ENCODE measurements around the gene ELP1.
"Not testable (repeated sequence)": the region's sequence is repeated elsewhere in the genome, so short reads cannot be mapped to it uniquely, and the experiment has no call there.

ELP1 gene

DNA sequence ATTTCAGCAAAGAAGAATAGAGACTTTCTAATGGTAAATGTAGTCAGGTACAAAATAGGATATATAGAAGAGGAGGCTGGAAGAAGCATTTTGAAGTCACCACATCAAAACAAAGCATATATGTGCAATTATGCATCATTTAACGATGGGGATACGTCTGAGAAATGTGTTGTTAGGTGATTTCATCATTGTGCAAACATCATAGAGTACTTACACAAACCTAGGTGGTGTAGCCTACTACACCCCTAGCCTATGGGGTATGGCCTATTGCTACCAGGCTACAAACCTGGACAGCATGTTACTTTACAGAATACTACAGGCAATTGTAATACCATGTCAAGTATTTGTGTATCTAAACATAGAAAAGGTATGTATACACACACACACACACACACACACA lies 28.4 kb downstream of the ELP1 start:
- TF ChIP-seq POLR2A (IDR thresholded peaks at IDR 0.05; ENCODE audit: low read length) (no peak), GATA1 (IDR thresholded peaks at IDR 0.05; ENCODE audit: low read depth, low read length) (no peak)

DNA sequence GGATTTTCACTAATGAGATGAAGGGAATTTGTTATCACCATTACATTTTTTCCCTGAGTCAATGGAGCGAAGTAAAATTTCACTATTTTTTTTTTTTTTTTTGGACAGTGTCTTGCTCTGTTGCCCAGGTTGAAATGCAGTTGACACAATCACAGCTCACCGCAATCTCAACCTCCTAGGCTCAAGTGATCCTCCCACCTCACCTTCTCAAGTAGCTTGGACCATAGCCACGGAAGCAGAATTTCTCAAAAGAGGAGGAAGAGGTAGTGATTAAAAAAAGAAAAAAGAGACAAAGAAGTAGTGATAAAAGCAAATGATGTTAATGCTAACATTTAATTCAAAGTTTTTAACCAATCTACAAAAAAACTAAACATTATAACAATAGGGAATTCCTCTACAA lies 29.8 kb downstream of the ELP1 start:
- no peak for DNase-seq
- TF ChIP-seq GATA1 (IDR thresholded peaks at IDR 0.05; ENCODE audit: low read depth, low read length) (no peak), POLR2A (IDR thresholded peaks at IDR 0.05; ENCODE audit: low read length) (no peak)

More for the DNA sequence above, 28.4 kb downstream of the ELP1 start:
- DNase-seq, result no peak

DNA sequence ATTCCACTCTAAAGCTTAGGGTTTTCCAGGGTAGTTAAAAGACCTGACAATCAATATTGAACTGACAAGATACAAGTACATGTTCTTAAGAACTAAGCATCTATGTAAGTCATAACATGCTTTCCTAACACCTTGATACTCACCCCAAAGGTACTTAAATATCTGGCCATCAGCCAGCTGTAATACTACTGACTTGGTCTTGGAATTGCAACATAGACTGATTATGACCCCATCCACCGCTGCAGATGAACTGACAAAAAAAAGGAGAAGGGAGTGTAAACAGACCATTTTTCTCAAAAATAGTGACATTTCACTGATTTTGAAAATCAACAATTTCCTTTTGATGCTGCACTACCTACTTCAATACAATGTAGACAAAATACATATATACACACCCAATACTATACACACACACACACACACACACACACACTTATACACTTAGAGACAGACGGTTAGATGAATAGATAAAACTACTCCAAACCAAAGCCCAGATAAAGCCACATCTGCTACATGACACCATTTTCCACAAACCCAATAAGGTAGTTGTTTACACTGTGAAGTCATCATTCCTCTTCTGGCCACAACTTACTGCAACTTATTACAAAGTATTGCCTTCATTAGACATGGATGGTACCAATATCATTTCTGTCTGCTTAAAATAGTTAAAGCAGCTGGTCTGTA lies 30.4 kb downstream of the ELP1 start:
- peak in 1 of 2 experiments; percentile 3 for DNase-seq
- TF ChIP-seq POLR2A (IDR thresholded peaks at IDR 0.05; ENCODE audit: low read length) (no peak), GATA1 (IDR thresholded peaks at IDR 0.05; ENCODE audit: low read depth, low read length) (no peak)

GRCh38 chr9:108900176-108900575 lies 33.7 kb downstream of the ELP1 start:
- no peak for TF ChIP-seq POLR2A (IDR thresholded peaks at IDR 0.05; ENCODE audit: low read length)
- no peak for TF ChIP-seq GATA1 (IDR thresholded peaks at IDR 0.05; ENCODE audit: low read depth, low read length)
- no peak for DNase-seq

DNA sequence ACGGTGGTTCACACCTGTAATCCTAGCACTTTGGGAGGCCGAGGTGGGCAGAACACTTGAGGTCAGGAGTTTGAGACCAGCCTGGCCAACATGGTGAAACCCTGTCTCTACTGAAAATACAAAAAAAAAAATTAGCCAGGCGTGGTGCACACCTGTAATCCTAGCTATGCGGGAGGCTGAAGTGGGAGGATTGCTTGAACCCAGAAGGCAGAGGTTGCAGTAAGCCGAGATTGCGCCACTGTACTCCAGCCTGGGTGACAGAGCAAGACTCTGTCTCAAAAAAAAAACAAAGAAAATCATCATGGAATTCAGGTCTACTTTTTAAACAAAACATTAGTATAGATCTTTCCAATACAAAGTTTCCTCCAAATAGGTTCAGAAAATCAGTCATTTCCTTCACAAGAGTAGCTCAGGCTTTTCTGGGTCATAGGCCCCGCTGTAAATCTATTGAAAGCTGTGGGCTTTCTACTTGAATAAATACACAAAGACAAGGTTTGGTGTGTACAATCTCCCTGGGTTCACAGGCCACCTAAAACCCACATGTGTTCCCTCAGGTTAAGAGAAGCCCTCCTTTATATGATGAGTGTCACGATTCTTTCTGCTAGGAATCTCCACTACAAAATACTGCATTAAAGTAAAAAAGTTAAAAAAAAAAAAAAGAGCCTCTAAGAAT lies 34.8 kb downstream of the ELP1 start:
- not testable (repeated sequence) for DNase-seq

GRCh38 chr9:108897324-108898096 lies 36.4 kb downstream of the ELP1 start:
- DNase-seq, result no peak
- TF ChIP-seq GATA1 (IDR thresholded peaks at IDR 0.05; ENCODE audit: low read depth, low read length) (no peak), POLR2A (IDR thresholded peaks at IDR 0.05; ENCODE audit: low read length) (no peak)

DNA sequence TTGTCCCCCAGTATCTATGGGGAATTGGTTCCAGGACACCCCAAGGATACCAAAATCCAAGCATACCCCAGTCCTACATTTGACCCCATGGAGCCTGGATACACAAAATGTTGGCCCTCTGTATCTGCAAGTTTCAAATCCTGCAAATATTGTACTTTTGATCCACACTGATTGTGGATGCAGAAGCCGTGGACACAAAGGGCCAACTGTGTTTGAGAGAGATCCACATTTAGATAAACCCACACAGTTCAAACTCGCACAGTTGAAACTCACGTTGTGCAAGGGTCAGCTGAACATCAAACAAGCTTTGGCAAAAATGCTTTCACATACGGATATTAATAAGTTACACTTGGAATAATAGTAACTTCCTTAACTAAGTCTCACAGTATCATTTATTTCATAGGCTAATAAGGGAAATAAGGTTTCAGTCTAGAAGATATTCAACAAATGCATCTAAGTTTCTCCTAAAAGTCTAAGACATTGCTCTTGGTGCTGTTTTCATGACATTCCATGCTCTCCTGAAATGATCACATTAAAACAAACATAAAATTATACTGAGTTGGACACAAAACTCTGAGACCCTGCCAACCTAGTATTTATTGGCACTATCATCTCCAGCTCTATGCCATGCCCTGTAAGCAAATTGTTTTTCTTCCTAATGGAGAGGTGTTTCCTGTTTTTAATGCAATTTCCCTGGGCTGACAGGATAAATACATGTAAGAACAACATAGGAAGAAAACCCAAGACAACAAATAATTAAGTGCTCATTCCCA lies 39.5 kb downstream of the ELP1 start:
- no peak for DNase-seq
- TF ChIP-seq POLR2A (IDR thresholded peaks at IDR 0.05; ENCODE audit: low read length), result no peak
- TF ChIP-seq GATA1 (IDR thresholded peaks at IDR 0.05; ENCODE audit: low read depth, low read length), result no peak

DNA sequence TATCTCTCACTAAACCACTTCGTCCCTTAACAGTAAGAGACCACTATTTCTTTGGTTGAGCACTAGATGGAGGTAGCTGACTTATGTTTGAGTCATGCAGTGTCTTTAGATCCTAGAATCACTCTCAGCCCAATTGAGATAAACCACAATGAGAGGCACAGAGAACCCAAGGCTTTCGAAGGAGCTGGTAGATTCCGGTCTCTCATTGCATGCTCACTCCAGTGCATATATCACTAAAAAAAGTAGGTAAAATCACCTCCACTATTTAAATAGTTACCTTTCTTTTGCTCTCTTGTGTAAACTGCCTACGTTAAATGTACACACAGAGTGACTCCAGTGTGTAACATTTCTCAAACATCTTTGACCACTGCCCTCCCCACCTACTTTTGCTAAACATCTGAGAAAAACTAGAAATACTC lies 44.3 kb downstream of the ELP1 start:
- peak; percentile 42 to 64 for DNase-seq
- TF ChIP-seq POLR2A (IDR thresholded peaks at IDR 0.05; ENCODE audit: low read length) (no peak), GATA1 (IDR thresholded peaks at IDR 0.05; ENCODE audit: low read depth, low read length) (no peak)

GRCh38 chr9:108886594-108887271 lies 47.2 kb downstream of the ELP1 start:
- peak in 1 of 2 experiments; percentile 26 for DNase-seq

DNA sequence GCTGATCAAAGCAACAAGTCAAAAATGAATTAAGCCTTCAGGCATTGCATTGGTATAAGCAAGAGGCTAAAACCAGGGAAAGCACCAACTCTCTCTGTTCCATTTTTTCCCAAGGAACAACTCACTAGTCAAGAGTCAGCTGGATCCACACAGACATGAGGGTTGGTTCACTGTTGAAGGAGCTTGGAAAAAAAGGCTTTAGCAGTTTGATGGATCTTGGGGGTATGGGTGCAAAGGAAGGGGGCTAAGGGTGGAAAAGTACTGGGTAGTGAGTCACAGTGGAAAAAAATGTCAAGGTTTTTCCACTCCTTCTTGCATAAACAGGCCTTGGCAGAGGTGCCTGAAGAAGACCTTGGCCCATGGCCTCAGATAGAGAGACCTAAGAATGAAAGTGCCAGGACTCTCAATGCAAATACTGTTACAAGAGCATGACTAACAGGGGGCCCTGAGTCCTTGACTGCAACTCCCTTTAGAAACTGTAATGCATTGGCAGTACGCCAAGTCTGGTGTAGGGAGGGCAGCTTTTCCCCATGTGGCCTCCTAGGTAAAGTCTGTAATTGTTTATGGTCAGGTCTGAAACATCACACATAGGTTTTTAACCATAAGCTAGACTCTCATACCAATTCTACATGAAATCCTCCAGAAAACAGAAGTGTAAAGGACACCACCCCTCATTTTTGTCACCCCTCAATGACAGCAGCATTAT lies 48.1 kb downstream of the ELP1 start:
- DNase-seq, result peak; percentile 85 to 91
- TF ChIP-seq POLR2A (IDR thresholded peaks at IDR 0.05; ENCODE audit: low read length) (peak; percentile 43), GATA1 (IDR thresholded peaks at IDR 0.05; ENCODE audit: low read depth, low read length) (no peak)

DNA sequence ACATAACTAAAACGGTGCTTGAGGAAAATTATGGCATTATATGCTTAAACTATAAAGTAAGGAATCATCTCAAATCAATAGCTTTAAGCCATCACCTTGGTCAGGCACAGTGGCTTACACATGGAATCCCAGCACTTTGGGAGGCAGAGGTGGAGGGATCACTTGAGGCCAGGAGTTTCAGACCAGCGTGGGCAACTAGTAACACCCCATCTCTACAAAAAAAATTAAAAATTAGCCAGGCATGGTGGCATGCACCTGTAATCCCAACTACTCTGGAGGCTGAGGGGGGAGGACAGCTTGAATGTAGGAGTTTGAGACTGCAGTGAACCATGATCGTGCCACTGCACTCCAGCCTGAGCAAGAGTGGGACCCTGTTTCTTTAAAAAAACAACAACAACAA lies 49.2 kb downstream of the ELP1 start:
- no peak for DNase-seq
- TF ChIP-seq GATA1 (IDR thresholded peaks at IDR 0.05; ENCODE audit: low read depth, low read length) (no peak), POLR2A (IDR thresholded peaks at IDR 0.05; ENCODE audit: low read length) (no peak)

- DNase-seq, result no peak
- TF ChIP-seq GATA1 (IDR thresholded peaks at IDR 0.05; ENCODE audit: low read depth, low read length) (no peak), POLR2A (IDR thresholded peaks at IDR 0.05; ENCODE audit: low read length) (no peak)
Measured at GRCh38 chr9:108883085-108883484, 50.8 kb downstream of the ELP1 start.
